Neutrophil (primary cell): ENCODE data around the gene SLC25A18.

ENCODE experiments used
- H3K27ac ChIP-seq: fragments of 200-600 bp; sonication (generic); 2 replicates; pipeline ENCODE4 v1.5.1; 2016; ENCODE audit warnings: mild to moderate bottlenecking, moderate library complexity
- H3K27me3 ChIP-seq: fragments of 200-600 bp; sonication (generic); 2 replicates; pipeline ENCODE4 v1.6.0; 2016; ENCODE audit warnings: mild to moderate bottlenecking
- H3K36me3 ChIP-seq: fragments of 200-600 bp; sonication (generic); 2 replicates; pipeline ENCODE4 v1.5.1; 2017
- H3K4me1 ChIP-seq, 2 experiments: fragments of 200-600 bp in 1 of 2; sonication (generic) in 1 of 2; 1 replicate in 1 of 2; 2 replicates in 1 of 2; pipeline versions ENCODE4 v1.5.1 to v1.6.1; 2013 to 2016; ENCODE audit warnings: low read depth in 1 of 2, low read length in 1 of 2, mild to moderate bottlenecking in 1 of 2, moderate library complexity in 1 of 2; ENCODE audit not compliant: control insufficient read depth in 1 of 2, insufficient read depth in 1 of 2
- H3K4me3 ChIP-seq, 2 experiments: fragments of 200-600 bp in 1 of 2; sonication (generic) in 1 of 2; 1 replicate in 1 of 2; 2 replicates in 1 of 2; pipeline ENCODE4 v1.5.1; 2013 to 2016; ENCODE audit warnings: low read depth in 1 of 2, low read length in 1 of 2, mild to moderate bottlenecking in 1 of 2, moderate library complexity in 1 of 2
- H3K9me3 ChIP-seq: fragments of 200-600 bp; sonication (generic); 2 replicates; pipeline ENCODE4 v1.5.1; 2016
- CTCF ChIP-seq: fragments of 200-600 bp; sonication (generic); IDR thresholded peaks from 2 replicates; pipeline ENCODE4 v1.5.1; 2016; ENCODE audit warnings: antibody characterized with exemption

The SLC25A18 gene

GRCh38 chr22:17606496-17606895 is 43.2 kb downstream of the SLC25A18 start:
- H3K36me3 ChIP-seq = peaks cover 61% of the 10 kb centered on the region
- no peaks in the 10 kb centered on the region for H3K27me3 ChIP-seq
- H3K27ac ChIP-seq = peak overlapping the region; percentile 57
- no peak for TF ChIP-seq CTCF
- H3K4me3 ChIP-seq = no peak overlapping the region
- no peaks in the 10 kb centered on the region for H3K9me3 ChIP-seq
- peaks cover 0 to 11% of the 10 kb centered on the region in 2 experiments for H3K4me1 ChIP-seq

DNA sequence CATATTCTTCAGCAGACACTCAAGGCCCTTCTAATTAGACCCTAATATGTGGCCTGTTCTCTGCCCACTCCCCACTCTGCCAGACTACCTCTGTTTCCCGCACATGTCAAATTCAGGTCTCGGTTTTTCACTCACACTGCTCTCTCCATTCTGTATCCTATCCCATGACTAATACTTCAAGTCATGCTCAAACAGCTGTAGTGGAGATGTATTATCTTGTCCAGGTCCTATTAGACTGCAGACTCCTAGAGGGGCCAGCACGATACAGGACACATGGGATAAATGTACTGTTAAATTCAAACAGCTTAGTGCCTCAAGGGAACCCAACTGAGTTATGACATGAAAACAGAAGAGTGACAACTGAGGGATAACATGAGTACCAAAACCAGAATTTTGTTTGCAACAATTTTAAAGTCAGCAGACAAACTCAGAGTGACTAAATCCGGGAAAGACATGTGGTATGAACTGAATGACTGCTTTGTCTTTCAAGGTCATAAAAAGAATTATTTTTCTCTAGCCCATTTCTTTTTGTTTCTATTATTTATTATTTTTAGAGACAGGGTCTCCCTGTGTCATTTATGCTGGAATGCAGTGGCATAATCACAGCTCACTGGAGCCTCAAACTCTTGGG is 44.7 kb downstream of the SLC25A18 start:
- TF ChIP-seq CTCF = no peak
- no peaks in the 10 kb centered on the region for H3K9me3 ChIP-seq
- H3K4me3 ChIP-seq = no peak overlapping the region
- H3K4me1 ChIP-seq = peaks cover 0 to 11% of the 10 kb centered on the region in 2 experiments
- H3K27me3 ChIP-seq = no peaks in the 10 kb centered on the region
- H3K27ac ChIP-seq = no peak overlapping the region
- H3K36me3 ChIP-seq = peaks cover 67% of the 10 kb centered on the region

- no peak overlapping the region for H3K4me3 ChIP-seq
- no peaks in the 10 kb centered on the region for H3K27me3 ChIP-seq
- no peak for TF ChIP-seq CTCF
- peaks cover 79% of the 10 kb centered on the region for H3K36me3 ChIP-seq
- no peaks in the 10 kb centered on the region for H3K4me1 ChIP-seq
- H3K27ac ChIP-seq = no peak overlapping the region
- no peaks in the 10 kb centered on the region for H3K9me3 ChIP-seq
These were observed 48.8 kb downstream of the SLC25A18 start for GRCh38 chr22:17612057-17612456.

DNA sequence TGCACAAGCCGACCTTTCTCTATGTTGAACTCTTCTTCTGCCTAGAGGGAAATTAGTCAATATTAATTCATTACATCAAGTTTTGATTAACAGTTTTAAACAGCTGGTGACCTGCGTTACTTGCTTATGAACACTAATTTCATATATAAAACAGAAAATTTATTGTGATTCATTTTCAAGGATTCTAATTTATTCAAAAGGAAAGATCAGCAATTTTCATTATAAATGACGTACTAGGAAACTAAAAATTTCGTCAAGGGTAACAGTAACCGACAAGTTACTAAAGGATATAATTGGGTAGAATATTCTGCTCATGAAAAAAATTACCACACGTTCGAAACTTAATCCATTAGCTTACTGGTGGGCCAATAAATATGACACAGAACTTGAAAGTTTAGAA is 50.0 kb downstream of the SLC25A18 start:
- Histone ChIP-seq H3K27me3 (no peaks in the 10 kb centered on the region), H3K4me1 (no peaks in the 10 kb centered on the region), H3K36me3 (peaks cover 79% of the 10 kb centered on the region), H3K9me3 (no peaks in the 10 kb centered on the region), H3K4me3 (no peak overlapping the region), H3K27ac (no peak overlapping the region)
- no peak for TF ChIP-seq CTCF

DNA sequence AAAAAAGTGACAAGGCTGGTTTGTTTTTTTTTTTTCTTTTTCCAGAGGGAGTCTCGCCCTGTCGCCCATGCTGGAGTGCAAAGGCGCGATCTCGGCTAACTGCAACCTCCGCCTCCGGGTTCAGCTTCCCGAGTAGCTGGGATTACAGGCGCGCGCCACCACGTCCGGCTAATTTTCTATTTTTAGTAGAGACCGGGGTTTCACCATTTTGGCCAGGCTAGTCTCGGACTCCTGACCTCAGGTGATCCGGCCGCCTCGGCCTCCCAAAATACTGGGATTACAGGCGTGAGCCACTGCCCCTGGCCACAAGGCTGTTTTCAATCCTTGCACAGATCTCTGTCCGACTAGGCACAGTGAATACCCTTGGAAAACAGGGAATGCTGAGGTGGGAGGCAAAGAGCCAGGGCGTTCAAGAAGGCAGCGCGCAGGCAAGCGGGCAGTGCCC is 64.7 kb downstream of the SLC25A18 start:
- Histone ChIP-seq H3K4me3 (peak overlapping the region; percentile 97 to 99), H3K36me3 (peaks cover 4% of the 10 kb centered on the region), H3K27ac (peak overlapping the region; percentile 98), H3K4me1 (peaks cover 25 to 28% of the 10 kb centered on the region in 2 experiments), H3K9me3 (no peaks in the 10 kb centered on the region), H3K27me3 (no peaks in the 10 kb centered on the region)
- no peak for TF ChIP-seq CTCF
